Ovary (tissue), 3 donors: ENCODE data around the gene RAB3D.

ENCODE experiments used
- CTCF ChIP-seq, 3 donors: fragments of 450-650 bp in 2 of 3; fragments of 200-600 bp in 1 of 3; IDR thresholded peaks; one replicate each; pipeline versions ENCODE4 v1.5.1 to v1.8.0; 2016 to 2022; ENCODE audit warnings: antibody characterized with exemption in 3 of 3, mild to moderate bottlenecking in 1 of 3
- EP300 ChIP-seq: sonication (generic); formaldehyde crosslinking; IDR thresholded peaks from one replicate; pipeline ENCODE4 v1.6.1; 2017; ENCODE audit warnings: antibody characterized with exemption
- donor health status: DM: no; HTN: no; CAD: no.

GRCh38 chr19:11365557-11366117, 26.2 kb upstream of the RAB3D start:
- TF ChIP-seq EP300 (no peak), CTCF (IDR thresholded peaks at IDR 0.05) (no peak)
